Glomerular visceral epithelial cell (primary cell): ENCODE results near the gene BGLAP.
"Not testable (repeated sequence)": the region's sequence is repeated elsewhere in the genome, so short reads cannot be mapped to it uniquely, and the experiment has no call there.

ENCODE experiments used
- DNase-seq: peaks from one replicate; pipeline ENCODE4 v3.0.0-alpha.2; 2016; ENCODE audit errors: extremely low spot score

The BGLAP gene

DNA sequence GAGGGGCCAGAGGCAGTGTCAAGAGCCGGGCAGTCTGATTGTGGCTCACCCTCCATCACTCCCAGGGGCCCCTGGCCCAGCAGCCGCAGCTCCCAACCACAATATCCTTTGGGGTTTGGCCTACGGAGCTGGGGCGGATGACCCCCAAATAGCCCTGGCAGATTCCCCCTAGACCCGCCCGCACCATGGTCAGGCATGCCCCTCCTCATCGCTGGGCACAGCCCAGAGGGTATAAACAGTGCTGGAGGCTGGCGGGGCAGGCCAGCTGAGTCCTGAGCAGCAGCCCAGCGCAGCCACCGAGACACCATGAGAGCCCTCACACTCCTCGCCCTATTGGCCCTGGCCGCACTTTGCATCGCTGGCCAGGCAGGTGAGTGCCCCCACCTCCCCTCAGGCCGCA, at the start of gene BGLAP:
Gene BGLAP, plus strand, starts transcription at position 259 of the 400 bp plus-strand sequence. Its CDS starts 48 bp downstream, at position 307.
- no peak for DNase-seq

GRCh38 chr1:156193208-156193487, 48.8 kb upstream of the BGLAP start:
- DNase-seq = no peak

DNA sequence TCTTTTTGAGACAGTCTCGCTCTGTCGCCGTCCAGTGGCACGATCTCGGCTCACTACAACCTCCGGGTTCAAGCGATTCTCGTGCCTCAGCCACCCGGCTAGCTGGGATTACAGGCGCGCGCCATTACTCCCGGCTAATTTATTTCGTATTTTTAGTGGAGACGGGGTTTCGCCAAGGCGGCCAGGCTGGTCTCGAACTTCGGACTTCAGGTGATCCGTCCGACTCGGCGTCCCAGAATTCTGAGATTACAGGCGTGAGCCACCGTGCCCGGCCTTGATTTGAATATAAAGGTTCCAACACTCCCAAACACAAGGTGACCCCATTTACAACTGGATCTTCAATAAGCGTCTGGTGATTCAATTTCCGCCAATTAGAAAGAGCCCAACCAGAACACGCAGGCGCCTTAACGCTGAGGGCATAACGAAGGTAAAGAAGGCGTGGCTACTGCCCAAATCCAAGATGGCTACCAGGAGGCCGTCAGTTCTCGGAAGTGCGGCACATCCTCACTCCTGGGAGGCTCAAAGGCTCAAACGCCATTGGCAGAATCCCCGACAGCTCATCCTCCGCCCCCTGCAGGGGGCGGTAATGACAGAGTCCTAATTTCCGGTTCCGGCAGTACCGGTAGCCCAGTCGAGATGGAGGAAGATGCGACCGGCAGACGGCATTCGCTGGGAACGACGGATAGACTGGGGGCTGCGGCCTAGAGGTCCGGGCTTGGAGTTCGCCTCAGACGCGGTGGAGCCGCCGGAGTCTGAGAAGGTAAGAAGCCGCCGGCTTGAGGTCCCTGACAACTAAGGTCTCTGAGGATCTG, 48.3 kb upstream of the BGLAP start, which contains the start of gene SLC25A44:
Gene SLC25A44, plus strand, starts transcription at position 617 of the 812 bp plus-strand sequence. CDS start 5,744 bp downstream, outside the sequence.
- peak; percentile 99 for DNase-seq

- peak; percentile 13 for DNase-seq
Measured at GRCh38 chr1:156194300-156194652, 47.7 kb upstream of the BGLAP start.

- no peak for DNase-seq
Measured at GRCh38 chr1:156195853-156196252, 46.1 kb upstream of the BGLAP start.

GRCh38 chr1:156196445-156196844, 45.5 kb upstream of the BGLAP start:
- no peak for DNase-seq

DNA sequence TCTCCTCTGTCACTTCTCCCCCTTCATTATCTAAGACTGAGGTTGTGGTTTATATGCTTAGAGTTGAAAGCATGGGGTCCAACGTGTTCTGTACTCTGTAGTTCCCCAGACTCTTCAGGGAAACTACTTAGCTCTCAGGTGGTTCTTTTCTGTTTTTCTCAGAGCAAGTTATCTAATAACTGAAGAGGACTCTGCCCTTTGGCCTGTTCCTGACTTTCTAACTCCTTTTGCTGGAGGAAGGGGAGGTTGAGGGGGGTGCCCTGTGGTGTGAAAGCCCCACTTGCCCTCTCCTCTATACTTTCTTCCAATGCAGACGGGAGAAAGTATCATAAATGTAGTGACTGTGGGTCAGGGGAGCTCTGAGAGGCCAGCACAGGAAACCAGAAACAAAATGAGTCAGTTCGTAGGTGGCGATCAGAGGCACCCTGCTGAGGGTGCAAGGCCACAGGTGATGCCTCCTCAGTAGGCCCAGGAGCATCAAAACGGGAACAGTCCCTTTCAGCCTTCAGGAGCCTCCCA, 43.1 kb upstream of the BGLAP start:
- DNase-seq = no peak

GRCh38 chr1:156200044-156200443, 41.9 kb upstream of the BGLAP start:
- DNase-seq = no peak

DNA sequence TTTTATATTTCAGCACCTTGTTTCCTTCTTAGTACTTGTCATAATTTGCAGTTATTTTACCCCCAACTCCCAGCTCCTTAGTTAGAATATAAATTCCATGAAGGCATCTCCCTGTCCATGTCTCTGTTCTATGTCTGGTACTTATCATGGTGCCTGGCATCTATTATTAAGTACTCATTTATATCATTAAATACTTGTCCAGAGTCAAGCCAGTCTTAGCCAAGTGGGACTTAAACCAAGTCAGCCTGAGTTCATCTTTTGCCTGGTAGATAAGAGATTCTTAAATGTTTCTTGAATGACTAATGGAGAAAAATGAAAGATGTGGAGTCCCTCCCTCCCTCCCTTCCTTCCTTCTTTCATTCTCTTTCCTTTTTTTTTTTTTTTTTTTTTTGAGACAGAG, 38.7 kb upstream of the BGLAP start:
- no peak for DNase-seq

DNA sequence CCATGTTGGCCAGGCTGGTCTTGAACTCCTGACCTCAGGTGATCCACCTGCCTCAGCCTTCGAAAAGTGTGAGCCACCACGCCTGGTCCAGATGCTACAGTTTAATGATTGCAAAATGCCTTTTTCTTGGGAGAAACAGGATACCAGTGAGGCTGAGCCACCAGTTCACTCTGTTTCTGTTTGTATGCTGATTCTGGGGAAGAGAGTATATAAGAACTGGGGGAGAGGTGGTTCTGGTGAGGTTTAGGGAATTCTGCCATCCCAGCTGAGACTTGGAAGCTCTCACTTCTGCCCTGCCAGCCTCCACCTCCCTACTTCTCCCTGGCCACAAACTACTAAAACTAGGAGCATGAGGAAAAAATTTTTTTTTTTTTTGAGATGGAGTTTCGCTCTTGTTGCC, 37.3 kb upstream of the BGLAP start:
- no peak for DNase-seq

GRCh38 chr1:156211243-156211642, 30.7 kb upstream of the BGLAP start:
- no peak for DNase-seq

- DNase-seq = no peak
Measured at GRCh38 chr1:156212130-156212529, 29.9 kb upstream of the BGLAP start.

DNA sequence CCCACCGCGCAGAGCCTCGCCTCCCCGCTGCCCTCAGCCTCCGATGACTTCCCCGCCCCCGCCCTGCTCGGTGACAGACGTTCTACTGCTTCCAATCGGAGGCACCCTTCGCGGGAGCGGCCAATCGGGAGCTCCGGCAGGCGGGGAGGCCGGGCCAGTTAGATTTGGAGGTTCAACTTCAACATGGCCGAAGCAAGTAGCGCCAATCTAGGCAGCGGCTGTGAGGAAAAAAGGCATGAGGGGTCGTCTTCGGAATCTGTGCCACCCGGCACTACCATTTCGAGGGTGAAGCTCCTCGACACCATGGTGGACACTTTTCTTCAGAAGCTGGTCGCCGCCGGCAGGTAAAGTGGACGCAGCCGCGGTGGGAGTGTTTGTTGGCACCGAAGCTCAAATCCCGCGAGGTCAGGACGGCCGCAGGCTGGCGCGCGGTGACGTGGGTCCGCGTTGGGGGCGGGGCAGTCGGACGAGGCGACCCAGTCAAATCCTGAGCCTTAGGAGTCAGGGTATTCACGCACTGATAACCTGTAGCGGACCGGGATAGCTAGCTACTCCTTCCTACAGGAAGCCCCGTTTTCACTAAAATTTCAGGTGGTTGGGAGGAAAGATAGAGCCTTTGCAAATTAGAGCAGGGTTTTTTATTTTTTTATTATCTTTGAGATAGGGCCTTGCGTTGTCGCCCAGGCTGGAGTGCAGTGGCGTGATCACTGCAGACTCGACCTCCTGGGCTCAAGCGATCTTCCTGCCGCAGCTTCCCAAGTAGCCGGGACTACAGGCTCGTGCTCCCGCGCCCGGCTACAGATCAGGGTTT, 28.9 kb upstream of the BGLAP start, which contains the start of gene PMF1:
Gene PMF1, plus strand, starts transcription at position 175 of the 811 bp plus-strand sequence. Its CDS starts 9 bp downstream, at position 184.
- DNase-seq = peak; percentile 96

- DNase-seq = no peak
Measured at GRCh38 chr1:156213644-156213966, 28.4 kb upstream of the BGLAP start.

- DNase-seq = peak; percentile 78
Measured at GRCh38 chr1:156214024-156214748, 27.8 kb upstream of the BGLAP start.

GRCh38 chr1:156216361-156217086, 25.5 kb upstream of the BGLAP start:
- not testable (repeated sequence) for DNase-seq

- no peak for DNase-seq
Measured at GRCh38 chr1:156217871-156218270, 24.1 kb upstream of the BGLAP start.

DNA sequence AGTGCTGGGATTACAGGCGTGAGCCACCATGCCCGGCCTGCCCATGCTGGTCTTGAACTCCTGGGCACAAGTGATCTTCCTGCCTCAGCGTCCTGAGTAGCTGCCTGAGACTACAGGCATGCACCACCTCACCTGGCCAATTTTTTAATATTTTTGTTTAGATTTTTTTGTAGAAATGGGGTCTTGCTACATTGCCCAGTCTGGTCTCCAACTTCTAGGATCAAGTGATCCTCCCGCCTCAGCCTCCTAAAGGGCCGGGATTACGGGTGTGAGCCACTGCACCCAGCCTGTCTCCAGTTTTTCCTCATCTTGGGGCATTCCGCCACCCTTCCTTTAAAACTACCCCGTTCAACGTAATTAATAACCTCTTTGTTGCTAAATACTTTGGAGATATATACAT, 21.8 kb upstream of the BGLAP start:
- no peak for DNase-seq

DNA sequence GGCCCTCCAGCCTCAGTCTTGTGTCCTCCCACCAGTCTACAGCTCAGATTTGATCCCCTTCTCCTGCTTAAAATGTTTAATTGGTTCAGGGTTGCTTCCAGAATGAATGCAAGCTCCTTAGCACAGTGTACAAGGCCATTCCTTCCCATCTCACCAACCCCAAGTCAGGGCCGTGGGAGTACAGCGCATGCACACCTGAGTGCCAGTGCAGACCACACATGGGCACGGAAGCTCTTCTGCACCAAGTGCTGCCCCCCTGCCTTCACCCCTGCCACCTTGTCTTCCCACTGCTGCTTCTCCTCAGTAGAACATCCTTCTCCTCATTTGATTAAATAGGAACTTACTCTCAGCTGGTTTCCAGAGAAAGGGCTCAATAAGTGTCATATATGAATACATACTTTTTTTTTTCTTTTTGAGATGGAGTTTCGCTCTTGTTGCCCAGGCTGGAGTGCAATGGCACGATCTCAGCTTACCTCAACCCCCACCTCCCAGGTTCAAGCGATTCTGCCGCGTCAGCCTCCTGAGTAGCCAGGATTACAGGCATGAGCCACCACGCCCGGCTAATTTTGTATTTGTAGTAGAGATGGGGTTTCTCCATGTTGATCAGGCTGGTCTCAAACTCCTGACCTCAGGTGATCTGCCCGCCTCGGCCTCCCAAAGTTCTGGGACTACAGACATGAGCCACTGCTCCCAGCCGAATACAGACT, 19.8 kb upstream of the BGLAP start:
- DNase-seq = no peak

GRCh38 chr1:156225677-156226014, 16.3 kb upstream of the BGLAP start:
- no peak for DNase-seq

- DNase-seq = no peak
Measured at GRCh38 chr1:156226116-156226538, 15.9 kb upstream of the BGLAP start.
